RKO (cell line): ENCODE measurements around the gene ME3.
"Not testable (repeated sequence)": the region's sequence is repeated elsewhere in the genome, so short reads cannot be mapped to it uniquely, and the experiment has no call there.

Source experiments
- DNase-seq: peaks from one replicate; pipeline ENCODE4 v3.0.0-alpha.2; 2016; ENCODE audit warnings: low spot score

The ME3 gene

DNA sequence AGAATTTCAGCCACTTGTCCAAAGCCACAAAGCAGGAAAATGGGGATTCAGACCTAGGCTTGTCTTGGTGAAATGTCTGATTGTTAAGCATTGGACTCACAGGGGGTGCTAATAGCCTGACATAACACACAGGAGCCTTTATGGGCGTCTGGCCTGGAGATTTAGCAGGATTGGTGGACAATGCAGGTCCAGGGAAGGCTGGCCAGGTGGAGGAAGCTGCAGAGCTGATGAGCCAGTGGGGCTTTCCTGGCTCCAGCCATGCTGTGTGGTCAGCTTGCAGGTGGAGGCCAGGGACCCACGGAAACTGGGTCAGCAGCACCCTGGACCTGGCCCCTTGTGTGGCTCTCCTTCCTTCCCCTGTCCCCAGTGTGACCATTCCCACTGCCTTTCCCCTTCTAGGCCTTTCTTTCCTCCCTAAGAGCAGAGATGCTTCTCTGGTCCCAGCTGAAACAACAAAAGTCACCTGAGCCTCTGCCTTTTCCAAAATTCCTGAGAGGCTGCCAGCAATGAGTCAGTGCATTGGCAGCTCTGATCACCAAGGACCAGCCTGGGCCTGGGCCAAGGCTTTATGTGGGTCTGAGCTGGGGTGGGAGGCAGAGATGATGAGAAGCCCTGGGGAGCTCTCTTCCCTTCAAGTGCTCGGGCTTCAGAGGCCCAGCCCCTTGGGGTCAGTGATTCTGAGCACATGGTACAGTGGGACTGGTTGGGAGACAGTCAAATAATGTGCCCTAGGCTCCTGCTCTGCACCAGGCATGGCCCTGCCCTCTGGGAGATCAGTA is 212.5 kb downstream of the ME3 start:
- peak; percentile 43 for DNase-seq

DNA sequence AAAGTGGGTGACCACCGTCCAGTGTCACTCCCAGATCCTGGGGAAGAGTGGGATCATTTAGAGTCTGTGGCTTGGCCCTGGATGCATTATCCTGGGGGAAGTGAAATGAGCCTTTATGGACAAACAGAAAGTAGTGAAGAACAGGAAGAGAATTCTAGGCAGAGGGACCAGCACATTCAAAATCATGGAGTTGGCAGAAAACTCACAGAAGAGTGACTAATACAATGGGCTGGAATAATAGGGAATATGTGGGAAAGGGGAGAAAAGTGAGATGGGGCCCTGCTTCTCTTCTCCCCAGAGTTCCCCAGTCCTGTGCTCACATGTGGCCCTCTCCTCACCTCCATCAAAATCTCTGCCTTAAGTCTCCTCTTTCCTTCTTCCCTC is 213.4 kb downstream of the ME3 start:
- DNase-seq, result no peak

DNA sequence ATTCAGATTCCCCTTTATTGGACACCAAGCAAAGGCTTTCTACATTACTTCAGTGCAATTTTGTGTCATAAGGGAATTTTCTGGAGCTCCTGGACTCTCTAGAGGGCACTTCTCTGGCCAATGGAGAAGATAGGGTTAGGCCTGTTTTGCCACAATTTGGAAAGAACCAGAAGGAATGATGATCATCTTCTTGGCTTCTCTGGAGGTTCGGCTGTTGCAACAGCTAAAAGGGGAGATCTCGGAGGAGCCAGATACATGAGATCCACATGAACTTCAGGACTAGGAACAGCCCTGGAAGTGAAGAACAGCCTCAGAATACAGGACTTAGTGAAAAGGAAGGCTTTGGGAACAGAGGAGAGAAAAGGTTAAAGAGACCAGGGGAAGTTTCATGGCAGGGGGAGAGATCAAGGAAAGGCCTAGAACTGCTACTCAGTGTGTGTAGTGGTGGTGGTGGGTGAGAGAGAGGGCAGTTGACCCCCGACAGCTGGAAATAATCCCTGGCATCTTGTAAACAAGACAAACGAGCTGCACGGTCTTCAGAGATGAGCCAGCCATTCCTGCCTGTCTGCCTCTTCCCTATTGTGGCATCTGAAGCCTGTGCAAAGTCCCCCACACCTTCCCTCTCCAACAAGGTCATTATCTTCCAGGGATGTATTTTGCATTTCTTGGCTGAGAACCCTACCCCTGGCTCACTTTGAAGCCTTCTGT is 214.0 kb downstream of the ME3 start:
- DNase-seq, result no peak

DNA sequence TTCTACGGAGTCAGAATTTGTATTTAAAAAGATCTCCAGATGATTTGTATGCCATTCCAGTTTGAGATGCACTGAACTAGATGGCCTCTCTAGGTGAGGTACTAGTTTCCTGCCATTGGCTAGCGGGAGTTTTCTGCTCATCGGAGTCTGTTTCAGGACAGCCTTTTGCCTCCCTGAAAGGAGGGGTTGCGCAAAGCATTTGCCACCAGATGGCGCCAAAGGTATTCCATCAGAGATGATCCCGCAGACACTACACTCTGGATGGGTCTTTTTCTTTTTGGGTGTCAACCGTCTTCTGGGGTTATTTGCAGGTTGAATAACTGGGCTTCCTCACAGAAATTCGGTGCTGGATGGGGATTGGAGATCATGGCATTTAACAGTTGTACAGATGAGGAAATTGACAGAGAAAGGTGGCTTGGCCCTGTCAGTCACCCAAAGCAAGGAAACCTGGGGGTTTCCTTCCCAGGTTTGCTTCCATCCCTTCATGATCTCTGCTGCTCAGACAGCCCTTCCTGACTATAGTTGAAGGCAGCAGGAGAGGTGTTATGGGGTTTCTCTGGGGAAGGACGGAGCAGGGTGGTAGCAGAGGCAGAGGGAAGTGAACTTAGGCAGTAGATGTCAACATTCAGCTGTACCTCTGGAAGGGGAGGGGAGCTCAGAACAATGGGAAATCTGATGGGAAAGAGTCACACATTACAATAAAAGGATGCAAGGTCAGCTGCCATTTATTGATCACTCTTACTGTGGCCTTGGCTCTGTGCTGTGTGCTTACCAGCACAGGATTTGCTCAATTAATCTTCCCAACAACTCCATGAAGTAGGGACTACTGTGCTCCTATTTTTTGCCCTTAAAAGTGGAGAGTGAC is 216.1 kb downstream of the ME3 start:
- DNase-seq, result peak; percentile 79

DNA sequence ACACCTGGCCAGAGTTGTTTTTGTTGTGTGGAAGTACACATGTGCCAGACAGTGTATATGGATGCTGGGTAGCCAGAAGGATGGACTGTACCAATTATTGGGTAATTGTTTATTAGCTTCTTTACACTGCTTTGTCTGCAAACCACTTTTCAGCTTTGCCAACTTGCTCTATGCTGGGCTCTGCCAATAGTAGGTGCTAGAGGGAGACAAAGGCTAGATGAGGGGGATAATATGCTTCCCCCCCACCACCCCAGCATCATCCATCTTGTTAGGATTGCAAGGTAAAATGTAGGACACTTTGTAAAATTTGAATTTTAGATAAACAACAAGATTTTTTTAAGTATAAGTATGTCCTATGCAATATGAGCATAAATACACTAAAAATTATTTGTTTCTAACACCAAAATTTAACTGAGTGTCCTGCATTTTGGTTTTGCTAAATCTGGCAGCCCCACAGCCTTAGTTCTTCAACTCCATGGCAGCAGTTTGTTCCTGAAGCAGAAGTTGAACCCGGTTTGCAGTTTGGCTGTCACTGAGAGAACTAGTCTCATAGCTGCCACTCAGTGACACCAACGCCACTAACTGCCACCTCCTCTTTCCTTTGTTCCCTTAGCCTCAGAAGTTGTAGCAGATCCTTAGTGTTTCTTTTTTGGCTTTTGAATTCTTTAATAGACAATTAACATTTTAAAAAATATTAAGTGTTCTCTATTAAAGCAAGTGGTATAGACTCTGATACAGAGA is 219.0 kb downstream of the ME3 start:
- no peak for DNase-seq

DNA sequence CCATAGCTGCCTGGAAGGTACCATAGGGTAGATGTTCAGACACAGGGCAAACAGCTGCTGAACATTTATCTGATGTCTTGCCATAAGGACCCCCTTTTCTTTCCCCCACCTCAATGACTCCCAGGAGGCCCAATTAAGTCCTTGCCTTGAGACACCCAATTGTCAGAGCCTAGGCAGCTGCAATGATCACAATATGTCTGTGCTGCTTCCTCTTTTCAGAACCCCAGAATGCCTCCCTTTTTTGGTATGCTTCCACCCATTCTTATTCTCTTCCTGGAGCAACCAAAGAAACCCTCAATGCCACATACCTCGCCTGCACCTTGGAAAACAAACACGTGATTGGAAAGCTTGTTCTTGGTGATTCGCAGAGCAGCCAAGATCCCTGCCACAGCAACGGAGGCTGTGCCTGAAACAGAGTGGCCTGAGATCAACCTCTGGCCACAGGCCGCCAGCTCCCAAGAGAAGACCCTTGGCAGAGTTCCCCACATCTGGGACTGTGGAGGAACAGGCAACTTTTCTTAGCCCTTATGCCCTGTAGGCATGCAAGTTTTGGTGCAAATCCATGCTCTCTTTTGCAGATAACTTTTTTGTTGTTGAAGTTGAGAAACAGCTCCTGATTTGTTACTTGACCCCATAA is 222.3 kb downstream of the ME3 start:
- no peak for DNase-seq

DNA sequence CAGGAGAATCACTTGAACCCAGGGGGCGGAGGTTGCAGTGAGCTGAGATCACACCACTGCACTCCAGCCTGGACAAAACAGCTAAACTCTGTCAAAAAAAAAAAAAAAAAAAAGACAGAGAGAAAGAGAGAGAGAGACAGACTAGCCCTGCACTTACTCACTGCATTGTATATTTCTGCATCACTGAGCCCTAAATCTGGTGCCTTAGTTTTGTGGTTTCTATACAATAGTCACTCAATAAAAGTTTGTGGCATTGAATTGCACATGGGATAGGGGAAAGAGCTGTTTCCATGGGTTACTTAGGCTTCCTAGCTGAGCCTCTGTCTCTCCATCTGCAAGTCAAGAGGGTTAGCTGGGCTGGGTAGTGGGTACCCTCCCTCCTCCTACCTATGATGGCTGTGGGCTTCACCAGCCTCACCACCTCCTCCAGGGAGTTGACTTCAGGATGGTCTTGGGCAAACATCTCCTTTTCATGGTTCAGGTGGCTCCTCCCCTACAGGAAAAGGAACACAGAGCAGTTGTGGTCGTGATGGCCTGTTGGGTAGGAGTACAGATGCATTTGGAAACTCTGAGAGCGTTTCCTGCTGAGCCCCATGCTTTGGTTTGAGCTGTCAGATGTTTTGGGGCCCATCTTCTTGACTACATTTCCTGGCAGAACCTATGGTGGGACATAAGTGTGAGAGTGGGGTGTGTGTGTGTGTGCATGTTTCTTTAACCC is 224.5 kb downstream of the ME3 start:
- DNase-seq, result no peak

DNA sequence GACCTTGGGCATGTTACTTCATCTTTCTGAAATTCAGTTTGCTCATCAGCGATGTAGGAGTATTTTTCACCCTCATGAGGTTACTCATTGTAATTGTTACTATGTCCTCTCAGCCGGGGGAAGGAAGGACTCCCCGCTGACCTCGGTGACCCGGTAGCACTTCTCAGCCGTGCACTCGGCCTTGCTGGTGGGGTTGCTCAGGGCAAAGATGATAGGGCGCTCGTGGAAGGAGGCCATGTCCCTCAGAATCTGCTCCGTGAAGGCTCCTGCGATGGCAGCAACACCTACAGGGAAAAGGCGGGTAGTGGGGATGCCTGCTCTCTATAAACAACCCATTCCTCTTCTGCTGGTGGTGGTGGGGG is 225.5 kb downstream of the ME3 start:
- no peak for DNase-seq

DNA sequence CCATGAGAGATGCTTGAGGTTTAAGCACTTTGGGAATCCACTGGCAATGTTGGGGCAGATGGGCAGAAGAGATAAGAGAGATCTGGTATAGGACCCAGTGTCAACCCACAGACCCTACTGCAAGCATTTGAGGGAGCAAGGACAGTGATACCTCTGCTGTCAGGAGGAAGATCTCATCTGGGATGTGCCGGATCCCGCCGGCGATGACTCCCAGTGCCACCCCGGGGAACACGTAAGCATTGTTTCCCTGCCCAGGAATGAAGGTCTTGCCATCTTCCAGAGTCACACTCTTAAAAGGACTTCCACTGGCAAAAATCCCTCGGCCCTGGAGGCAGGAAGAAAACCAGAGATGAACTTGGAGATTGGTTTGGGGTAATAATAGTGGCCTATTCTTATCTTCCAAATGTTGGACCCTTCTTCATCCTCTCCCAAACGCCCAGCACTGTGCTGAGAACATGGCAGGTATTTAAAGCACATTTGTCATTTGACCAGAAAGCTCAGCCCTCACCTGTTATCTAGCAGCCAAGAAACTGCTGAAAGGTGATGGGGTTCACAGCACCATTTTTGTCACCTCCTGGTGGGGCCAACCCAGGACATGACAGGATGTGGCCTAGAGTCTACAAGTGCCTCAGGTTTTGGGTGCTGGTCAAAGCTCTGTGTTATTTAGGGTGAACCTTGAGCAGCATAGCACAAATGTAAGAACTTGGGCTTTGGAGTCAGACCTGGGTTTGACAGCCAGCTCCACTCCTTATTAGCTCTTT is 226.1 kb downstream of the ME3 start:
- DNase-seq, result no peak

DNA sequence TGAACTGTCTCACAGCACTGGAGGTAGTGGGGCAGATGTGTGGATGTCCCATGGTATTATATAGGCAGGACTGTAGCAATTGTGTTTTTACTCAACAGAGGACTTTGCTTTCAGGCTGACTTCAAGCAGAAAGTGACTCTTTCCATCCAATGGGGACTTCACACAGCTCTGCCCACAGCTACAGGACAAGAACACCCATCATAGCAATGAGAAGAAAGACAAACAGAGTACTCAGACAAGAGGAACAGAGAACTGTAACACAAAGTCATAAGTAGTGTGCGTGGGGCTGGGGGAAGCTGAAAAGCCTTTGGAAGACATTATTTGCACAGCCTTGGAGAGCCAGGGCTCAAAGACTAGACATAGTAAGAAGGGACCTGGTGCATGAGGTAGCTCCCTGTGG is 227.4 kb downstream of the ME3 start:
- no peak for DNase-seq

DNA sequence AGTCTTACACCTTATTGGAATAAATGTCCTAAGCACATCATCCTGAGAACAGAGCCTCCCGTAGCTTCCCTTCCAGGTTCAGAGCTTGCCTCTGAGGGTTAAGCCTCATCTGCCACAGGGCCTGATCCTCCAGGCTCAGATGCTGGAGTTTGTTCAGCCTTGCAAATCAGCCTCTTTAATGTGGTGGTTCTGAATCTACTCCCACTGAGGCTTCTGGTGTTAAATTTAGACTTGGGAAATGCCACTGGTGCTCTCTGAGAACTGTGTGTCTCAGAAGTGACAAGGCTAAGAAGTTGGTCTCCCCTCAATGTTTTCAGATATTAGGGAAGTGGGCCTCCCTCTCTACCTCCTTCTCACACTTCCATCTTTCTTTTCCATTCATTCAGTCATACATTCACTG is 229.0 kb downstream of the ME3 start:
- no peak for DNase-seq

DNA sequence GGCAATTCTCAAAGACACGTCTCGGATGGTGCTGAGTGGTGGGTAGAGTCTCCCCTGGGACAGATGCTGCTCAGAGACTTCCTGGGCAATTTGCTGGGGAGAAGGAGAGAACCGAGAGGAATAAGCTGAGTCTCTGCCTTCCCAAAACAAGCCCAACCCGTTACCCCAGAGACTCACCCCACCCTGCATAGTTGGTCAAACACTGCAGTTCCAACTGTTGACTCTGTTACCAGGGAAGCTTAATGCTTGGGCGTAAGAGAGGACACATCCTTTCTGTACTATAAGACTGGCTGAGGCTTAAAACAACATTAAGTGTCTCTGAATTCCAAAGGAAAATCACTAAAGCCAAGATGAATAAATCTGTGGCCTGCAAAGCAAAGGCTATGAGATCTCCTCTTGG is 229.6 kb downstream of the ME3 start:
- no peak for DNase-seq

DNA sequence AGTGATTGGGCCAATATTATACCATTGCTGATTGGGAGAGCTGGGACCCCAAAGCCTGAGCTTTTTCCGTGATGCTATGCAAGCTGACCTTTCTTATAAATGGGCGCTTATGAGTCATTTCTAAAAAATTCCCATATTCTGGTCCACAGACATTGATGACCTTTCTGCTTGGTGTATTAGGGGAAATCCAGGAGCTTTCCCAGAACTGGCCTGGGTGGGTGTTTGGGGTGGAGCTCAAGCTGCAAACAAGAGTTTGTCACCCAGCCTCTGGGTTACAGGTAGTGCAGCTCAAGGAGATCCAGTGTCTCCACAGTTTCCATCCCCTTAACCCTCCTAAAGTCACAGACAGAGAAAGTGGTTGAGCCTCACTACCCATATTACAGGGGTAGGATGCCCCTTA is 230.0 kb downstream of the ME3 start:
- DNase-seq, result no peak

DNA sequence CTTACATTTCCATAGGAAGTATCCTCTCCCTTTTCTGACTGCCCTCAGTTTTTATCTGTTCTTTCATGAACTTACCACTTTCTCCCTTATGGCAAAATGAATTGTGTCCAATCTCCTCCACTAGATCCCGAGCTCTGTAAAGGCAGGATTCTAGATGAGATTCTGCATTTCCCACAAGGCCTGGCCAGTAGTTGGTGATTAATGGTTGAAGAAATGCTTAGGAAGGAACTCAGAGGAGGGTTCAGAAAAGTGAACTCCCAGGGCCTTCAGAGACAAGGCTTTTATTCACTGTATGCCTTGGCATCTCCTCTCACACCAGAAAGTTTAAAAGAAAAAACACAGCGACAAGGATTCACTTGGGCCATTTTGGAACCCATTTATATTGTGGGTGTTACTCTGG is 231.6 kb downstream of the ME3 start:
- DNase-seq, result no peak

DNA sequence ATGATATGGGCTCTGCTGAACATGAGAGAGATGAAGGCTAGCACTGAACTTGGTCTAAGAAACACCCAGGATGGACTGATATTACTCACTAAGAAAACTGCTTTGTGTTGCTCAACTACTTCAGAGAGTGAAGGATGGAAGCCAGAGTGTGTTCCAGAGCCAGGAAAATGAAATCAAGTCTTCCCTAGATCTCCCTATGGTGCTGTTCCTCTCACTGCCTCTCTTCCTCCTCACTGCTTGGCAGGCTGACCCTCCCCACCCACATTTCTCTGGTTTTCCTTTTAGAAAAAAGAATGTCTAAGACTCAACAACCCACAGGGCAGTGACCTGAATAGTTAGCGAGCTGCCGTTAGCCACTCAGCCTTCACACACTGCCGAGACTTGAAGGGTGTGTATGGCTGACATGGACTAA is 232.1 kb downstream of the ME3 start:
- DNase-seq, result no peak

DNA sequence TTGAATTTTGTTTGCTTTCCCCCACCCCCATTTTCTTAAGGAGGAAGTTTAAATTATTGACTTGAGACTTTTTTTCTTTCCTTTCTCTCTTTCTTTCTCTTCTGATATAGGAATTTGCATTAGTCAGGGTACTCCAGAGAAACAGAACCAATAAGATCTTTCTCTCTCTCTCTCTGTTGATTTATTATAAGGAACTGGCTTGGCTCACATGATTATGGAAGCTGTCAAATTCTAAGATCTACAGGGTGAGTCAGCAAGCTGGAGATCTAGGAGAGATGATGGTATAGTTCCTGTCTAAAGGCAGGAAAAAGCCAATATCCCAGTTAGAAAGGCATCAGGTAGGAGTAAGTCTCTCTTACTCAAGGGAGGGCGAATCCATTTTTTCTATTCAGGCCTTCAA is 233.7 kb downstream of the ME3 start:
- DNase-seq, result peak; percentile 37

DNA sequence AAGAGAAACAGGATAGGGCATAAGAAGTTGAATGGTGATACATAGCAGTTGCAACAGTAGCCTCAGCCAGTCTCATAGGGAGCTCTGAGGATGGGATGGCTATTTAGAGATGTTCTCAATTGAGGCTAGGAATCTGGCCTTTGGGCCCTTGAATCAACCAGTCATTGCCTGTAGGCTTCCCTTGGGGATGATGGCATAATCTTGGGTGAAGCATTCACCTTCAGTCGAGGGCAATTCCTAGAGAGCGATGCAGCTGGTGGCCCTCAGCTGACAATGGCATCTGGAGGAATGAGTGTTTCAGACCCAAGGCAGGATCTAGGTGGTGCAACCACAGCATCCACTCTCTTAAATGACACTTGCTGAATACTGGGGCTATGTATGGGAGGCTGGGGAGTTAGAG is 236.7 kb downstream of the ME3 start:
- no peak for DNase-seq

DNA sequence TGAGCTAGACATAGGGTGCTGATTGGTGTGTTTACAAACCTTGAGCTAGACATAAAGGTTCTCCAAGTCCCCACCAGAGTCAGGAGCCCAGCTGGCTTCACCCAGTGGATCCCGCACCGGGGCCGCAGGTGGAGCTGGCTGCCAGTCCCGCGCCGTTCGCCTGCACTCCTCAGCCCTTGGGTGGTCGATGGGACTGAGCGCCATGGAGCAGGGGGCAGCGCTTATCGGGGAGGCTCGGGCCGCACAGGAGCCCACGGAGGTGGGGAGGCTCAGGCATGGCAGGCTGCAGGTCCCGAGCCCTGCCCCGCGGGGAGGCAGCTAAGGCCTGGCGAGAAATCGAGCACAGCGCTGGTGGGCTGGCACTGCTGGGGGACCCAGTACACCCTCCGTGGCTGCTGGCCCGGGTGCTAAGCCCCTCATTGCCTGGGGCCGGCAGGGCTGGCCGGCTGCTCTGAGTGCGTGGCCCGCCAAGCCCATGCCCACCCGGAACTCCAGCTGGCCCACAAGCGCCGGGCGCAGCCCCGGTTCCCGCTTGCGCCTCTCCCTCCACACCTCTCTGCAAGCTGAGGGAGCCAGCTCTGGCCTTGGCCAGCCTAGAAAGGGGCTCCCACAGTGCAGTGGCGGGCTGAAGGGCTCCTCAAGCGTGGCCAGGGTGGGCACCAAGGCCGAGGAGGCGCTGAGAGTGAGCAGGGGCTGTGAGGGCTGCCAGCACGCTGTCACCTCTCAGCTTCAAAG is 238.9 kb downstream of the ME3 start:
- not testable (repeated sequence) for DNase-seq

DNA sequence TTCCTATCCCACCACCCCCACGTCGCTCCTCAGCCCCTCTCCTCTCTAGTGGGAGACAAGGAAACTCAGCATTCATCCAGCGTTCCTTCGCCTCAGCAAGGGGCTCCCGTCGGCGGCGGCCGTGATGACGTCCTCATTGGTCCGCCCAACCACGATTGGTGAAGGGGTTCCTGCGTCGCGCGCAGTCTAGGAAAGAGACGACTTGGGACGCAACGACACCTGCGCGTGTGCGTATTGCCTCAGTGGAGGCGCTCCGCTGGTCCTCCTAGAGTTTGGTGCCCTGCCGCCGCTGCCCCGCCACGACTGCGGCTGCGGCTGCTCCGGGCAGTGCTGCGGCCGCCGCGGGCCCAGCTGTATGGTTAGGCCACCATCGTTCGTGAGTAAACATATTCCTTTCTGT is 241.2 kb downstream of the ME3 start:
- DNase-seq, result no peak

DNA sequence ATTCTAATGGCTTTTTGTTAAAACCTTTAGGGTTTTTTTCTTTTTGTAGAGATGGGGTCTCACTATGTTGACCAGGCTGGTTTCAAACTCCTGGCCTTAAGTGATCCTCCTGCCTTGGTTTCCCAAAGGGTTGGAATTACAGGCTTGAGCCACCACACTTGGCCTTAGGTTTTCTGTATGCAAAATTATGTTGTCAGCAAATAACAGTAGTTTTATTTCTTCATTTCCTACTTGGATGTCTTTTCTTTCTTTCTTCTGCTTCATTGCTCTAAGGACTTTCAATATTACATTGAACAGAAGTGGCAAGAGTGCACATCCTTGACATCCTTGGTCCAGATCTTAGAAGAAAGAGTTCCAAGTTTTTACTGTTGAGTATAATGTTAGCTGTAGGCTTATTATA is 245.0 kb downstream of the ME3 start:
- no peak for DNase-seq
